HepG2 (cell line): ENCODE results near the gene RBBP8NL. TPM values are rescaled to one million over a fixed set of nuclear protein-coding genes. Genes with fewer than 3 reads are reported as not detected.

ENCODE experiments used
- ATF1 ChIP-seq: IDR thresholded peaks from 2 replicates; pipeline ENCODE4 v1.6.1; 2016; ENCODE audit warnings: mild to moderate bottlenecking, control low read depth
- CAMTA2 ChIP-seq: sonication (generic); formaldehyde crosslinking; IDR thresholded peaks from 2 replicates; pipeline ENCODE4 v1.4.0; 2020; ENCODE audit warnings: mild to moderate bottlenecking, missing genetic modification reagents, borderline replicate concordance
- ELF4 ChIP-seq: sonication (generic); formaldehyde crosslinking; IDR thresholded peaks from 2 replicates; pipeline ENCODE4 v1.5.0; 2020; ENCODE audit warnings: missing genetic modification reagents, mild to moderate bottlenecking, moderate library complexity, borderline replicate concordance
- HDAC2 ChIP-seq: sonication (generic); formaldehyde crosslinking; IDR thresholded peaks from 2 replicates; pipeline ENCODE4 v1.4.0; 2020; ENCODE audit warnings: missing genetic modification reagents
- HNRNPK ChIP-seq: fragments of 200-400 bp; formaldehyde crosslinking; IDR thresholded peaks from 2 replicates; pipeline ENCODE4 v1.6.1; 2018; ENCODE audit warnings: low read length, low read depth, moderate library complexity, mild to moderate bottlenecking; ENCODE audit not compliant: poor library complexity, severe bottlenecking
- KDM6A ChIP-seq: IDR thresholded peaks from 2 replicates; pipeline ENCODE4 v1.6.1; 2016; ENCODE audit warnings: low read depth
- SMAD3 ChIP-seq: sonication (generic); formaldehyde crosslinking; IDR thresholded peaks from 2 replicates; pipeline ENCODE4 v1.4.0; 2020; ENCODE audit warnings: missing genetic modification reagents
- ZFYVE20 ChIP-seq: sonication (generic); formaldehyde crosslinking; IDR thresholded peaks from 2 replicates; pipeline ENCODE4 v1.8.0; 2023; ENCODE audit warnings: low read depth, mild to moderate bottlenecking, moderate library complexity, missing genetic modification reagents, borderline replicate concordance
- ZNF329 ChIP-seq: sonication (generic); formaldehyde crosslinking; IDR thresholded peaks from 2 replicates; pipeline ENCODE4 v1.9.0; 2021; ENCODE audit warnings: low read depth, mild to moderate bottlenecking, missing genetic modification reagents
- ZNF382 ChIP-seq: sonication (generic); formaldehyde crosslinking; IDR thresholded peaks from 2 replicates; pipeline ENCODE4 v1.5.0; 2020; ENCODE audit warnings: missing genetic modification reagents, mild to moderate bottlenecking, borderline replicate concordance
- ZNF446 ChIP-seq: sonication (generic); formaldehyde crosslinking; IDR thresholded peaks from 2 replicates; pipeline ENCODE4 v1.5.0; 2020; ENCODE audit warnings: mild to moderate bottlenecking, missing genetic modification reagents
- ZNF589 ChIP-seq: sonication (generic); formaldehyde crosslinking; conservative IDR thresholded peaks from 2 replicates; pipeline ENCODE4 v1.8.0; 2022; ENCODE audit warnings: mild to moderate bottlenecking, moderate library complexity, missing genetic modification reagents
- ZNF883 ChIP-seq: sonication (generic); formaldehyde crosslinking; IDR thresholded peaks from 2 replicates; pipeline ENCODE4 v1.5.1; 2020; ENCODE audit warnings: mild to moderate bottlenecking, missing genetic modification reagents; ENCODE audit errors: not compliant biosample characterization
- polyA plus RNA-seq, 8 experiments: library from polyadenylated mRNA; depleted of rRNA in 3 of 8; stranded (reverse) in 7 of 8; unstranded in 1 of 8; fragments of >200 nt; fragmentation: Illumina TruSeq in 4 of 8; extraction: Trizol in 4 of 8; gene quantifications; 2 replicates each; pipeline versions ENCODE4 v1.2.1 to v1.2.3, GENCODE V29; 2011 to 2016; ENCODE audit warnings: low read depth in 4 of 8, missing spikeins in 1 of 8, mixed read lengths in 1 of 8; ENCODE audit not compliant: insufficient read depth in 1 of 8
- total RNA-seq, 5 experiments: library from RNA; depleted of rRNA; stranded (reverse); fragments of >200 nt; fragmentation: Illumina TruSeq; extraction: Trizol; gene quantifications; 2 replicates each; pipeline ENCODE4 v1.2.3, GENCODE V29; 2016; ENCODE audit warnings: low read depth in 1 of 5
- TF ChIP-seq, protein P1 (sequence below): sonication (generic); formaldehyde crosslinking; IDR thresholded peaks from 2 replicates; pipeline ENCODE4 v1.9.0; 2021; ENCODE audit warnings: mild to moderate bottlenecking, missing genetic modification reagents
- TF ChIP-seq, protein P2 (sequence below): sonication (generic); formaldehyde crosslinking; IDR thresholded peaks from 2 replicates; pipeline ENCODE4 v1.8.1; 2023; ENCODE audit warnings: mild to moderate bottlenecking, inconsistent platforms, moderate library complexity, missing genetic modification reagents, borderline replicate concordance
- TF ChIP-seq, protein P3 (sequence below): sonication (generic); formaldehyde crosslinking; IDR thresholded peaks from 2 replicates; pipeline ENCODE4 v1.9.0; 2022; ENCODE audit warnings: low read depth, missing genetic modification reagents
- TF ChIP-seq, protein P4 (sequence below): sonication (generic); formaldehyde crosslinking; IDR thresholded peaks from 2 replicates; pipeline ENCODE4 v1.4.0; 2020; ENCODE audit warnings: mild to moderate bottlenecking, missing genetic modification reagents
- TF ChIP-seq, protein P5 (sequence below): sonication (generic); formaldehyde crosslinking; IDR thresholded peaks from 2 replicates; pipeline ENCODE4 v1.5.0; 2020; ENCODE audit warnings: missing genetic modification reagents

RBBP8NL gene
- total and polyA plus RNA-seq, 2 of the 13 experiments (the other 11 are each of a cell fraction or from before 2014, with no cell fraction given), result 0.69 to 0.86 TPM

DNA sequence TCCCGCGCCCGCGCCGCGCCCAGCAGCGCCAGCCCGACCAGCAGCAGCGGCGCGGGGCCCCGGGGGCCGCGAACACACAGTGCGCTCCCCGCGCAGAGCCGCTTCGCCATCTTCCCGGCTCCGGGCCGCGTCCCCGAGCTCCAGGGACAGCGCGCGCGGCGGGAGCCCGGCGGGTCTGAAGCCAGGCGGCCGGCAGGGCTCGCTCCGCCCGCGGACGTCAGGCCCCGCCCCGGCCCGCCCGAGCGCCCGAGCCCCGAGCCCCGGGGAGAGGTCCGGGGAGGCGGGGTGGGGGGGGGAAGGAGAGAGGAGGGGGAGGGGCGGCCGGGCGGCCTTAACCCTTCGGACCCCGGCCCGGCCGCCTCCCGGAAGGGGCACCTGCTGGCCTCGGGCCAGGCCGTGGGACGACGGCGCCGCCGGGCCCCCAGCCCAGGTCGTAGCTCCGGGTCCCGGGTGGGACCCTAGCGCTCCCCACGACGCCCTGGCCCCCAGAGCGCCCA lies 60.2 kb downstream of the RBBP8NL start, which contains the start of gene LAMA5 (continued):
- TF ChIP-seq, protein P1, sequence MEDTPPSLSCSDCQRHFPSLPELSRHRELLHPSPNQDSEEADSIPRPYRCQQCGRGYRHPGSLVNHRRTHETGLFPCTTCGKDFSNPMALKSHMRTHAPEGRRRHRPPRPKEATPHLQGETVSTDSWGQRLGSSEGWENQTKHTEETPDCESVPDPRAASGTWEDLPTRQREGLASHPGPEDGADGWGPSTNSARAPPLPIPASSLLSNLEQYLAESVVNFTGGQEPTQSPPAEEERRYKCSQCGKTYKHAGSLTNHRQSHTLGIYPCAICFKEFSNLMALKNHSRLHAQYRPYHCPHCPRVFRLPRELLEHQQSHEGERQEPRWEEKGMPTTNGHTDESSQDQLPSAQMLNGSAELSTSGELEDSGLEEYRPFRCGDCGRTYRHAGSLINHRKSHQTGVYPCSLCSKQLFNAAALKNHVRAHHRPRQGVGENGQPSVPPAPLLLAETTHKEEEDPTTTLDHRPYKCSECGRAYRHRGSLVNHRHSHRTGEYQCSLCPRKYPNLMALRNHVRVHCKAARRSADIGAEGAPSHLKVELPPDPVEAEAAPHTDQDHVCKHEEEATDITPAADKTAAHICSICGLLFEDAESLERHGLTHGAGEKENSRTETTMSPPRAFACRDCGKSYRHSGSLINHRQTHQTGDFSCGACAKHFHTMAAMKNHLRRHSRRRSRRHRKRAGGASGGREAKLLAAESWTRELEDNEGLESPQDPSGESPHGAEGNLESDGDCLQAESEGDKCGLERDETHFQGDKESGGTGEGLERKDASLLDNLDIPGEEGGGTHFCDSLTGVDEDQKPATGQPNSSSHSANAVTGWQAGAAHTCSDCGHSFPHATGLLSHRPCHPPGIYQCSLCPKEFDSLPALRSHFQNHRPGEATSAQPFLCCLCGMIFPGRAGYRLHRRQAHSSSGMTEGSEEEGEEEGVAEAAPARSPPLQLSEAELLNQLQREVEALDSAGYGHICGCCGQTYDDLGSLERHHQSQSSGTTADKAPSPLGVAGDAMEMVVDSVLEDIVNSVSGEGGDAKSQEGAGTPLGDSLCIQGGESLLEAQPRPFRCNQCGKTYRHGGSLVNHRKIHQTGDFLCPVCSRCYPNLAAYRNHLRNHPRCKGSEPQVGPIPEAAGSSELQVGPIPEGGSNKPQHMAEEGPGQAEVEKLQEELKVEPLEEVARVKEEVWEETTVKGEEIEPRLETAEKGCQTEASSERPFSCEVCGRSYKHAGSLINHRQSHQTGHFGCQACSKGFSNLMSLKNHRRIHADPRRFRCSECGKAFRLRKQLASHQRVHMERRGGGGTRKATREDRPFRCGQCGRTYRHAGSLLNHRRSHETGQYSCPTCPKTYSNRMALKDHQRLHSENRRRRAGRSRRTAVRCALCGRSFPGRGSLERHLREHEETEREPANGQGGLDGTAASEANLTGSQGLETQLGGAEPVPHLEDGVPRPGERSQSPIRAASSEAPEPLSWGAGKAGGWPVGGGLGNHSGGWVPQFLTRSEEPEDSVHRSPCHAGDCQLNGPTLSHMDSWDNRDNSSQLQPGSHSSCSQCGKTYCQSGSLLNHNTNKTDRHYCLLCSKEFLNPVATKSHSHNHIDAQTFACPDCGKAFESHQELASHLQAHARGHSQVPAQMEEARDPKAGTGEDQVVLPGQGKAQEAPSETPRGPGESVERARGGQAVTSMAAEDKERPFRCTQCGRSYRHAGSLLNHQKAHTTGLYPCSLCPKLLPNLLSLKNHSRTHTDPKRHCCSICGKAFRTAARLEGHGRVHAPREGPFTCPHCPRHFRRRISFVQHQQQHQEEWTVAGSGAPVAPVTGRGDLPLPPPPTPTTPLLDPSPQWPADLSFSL, result no peak
- TF ChIP-seq, protein P2, sequence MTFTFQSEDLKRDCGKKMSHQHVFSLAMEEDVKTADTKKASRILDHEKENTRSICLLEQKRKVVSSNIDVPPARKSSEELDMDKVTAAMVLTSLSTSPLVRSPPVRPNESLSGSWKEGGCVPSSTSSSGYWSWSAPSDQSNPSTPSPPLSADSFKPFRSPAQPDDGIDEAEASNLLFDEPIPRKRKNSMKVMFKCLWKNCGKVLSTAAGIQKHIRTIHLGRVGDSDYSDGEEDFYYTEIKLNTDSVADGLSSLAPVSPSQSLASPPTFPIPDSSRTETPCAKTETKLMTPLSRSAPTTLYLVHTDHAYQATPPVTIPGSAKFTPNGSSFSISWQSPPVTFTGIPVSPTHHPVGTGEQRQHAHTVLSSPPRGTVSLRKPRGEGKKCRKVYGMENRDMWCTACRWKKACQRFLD (CRISPR knock-in tag), result no peak
- TF ChIP-seq HDAC2 (CRISPR knock-in tag) (no peak; the same call in 1 of the 2 replicates), HNRNPK (peak; percentile 100), ZNF883 (CRISPR knock-in tag) (no peak), KDM6A (no peak), ATF1 (no peak), ZNF329 (CRISPR knock-in tag) (no peak), ZNF589 (CRISPR knock-in tag) (no peak), ELF4 (CRISPR knock-in tag) (no peak), ZFYVE20 (CRISPR knock-in tag) (no peak), ZNF382 (CRISPR knock-in tag) (no peak), CAMTA2 (CRISPR knock-in tag) (no peak), ZNF446 (peak; percentile 55; the same call in 1 of the 2 replicates), SMAD3 (CRISPR knock-in tag) (no peak)
- TF ChIP-seq, protein P3, sequence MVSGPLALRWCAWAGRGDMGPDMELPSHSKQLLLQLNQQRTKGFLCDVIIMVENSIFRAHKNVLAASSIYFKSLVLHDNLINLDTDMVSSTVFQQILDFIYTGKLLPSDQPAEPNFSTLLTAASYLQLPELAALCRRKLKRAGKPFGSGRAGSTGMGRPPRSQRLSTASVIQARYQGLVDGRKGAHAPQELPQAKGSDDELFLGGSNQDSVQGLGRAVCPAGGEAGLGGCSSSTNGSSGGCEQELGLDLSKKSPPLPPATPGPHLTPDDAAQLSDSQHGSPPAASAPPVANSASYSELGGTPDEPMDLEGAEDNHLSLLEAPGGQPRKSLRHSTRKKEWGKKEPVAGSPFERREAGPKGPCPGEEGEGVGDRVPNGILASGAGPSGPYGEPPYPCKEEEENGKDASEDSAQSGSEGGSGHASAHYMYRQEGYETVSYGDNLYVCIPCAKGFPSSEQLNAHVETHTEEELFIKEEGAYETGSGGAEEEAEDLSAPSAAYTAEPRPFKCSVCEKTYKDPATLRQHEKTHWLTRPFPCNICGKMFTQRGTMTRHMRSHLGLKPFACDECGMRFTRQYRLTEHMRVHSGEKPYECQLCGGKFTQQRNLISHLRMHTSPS (CRISPR knock-in tag), result no peak
- TF ChIP-seq, protein P4, sequence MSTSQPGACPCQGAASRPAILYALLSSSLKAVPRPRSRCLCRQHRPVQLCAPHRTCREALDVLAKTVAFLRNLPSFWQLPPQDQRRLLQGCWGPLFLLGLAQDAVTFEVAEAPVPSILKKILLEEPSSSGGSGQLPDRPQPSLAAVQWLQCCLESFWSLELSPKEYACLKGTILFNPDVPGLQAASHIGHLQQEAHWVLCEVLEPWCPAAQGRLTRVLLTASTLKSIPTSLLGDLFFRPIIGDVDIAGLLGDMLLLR (CRISPR knock-in tag), result peak; percentile 56; the same call in 1 of the 2 replicates
- TF ChIP-seq, protein P5, sequence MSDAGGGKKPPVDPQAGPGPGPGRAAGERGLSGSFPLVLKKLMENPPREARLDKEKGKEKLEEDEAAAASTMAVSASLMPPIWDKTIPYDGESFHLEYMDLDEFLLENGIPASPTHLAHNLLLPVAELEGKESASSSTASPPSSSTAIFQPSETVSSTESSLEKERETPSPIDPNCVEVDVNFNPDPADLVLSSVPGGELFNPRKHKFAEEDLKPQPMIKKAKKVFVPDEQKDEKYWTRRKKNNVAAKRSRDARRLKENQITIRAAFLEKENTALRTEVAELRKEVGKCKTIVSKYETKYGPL (CRISPR knock-in tag), result no peak
